ENCODE measurements around the gene RCC1.
"Not testable (repeated sequence)": the region's sequence is repeated elsewhere in the genome, so short reads cannot be mapped to it uniquely, and the experiment has no call there.

The RCC1 gene

DNA sequence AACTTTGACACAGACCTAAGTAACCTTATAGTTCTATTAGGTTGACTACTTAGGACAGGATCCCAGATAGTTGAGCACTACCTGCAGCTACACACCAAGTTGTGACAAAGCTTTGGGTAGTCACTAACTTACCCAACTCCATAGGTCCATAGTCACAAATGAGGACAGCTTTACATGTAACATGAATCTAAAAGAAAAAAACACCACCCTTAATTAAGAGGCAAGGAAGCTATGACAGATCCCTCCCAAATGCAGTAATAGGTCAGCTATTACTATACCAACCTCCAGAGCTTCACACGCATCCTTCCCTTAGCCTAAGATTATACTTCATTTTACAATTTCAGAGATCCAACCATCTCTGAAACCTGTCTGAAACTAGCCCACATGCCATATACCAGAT, 73.6 kb downstream of the RCC1 start:
- H3K4me3 ChIP-seq (ENCODE audit: low read depth, low read length) = no peak overlapping the region
- no peak for TF ChIP-seq CTCF (IDR thresholded peaks at IDR 0.05; ENCODE audit: control insufficient read depth, extremely low read depth, insufficient read depth)
- no peak for DNase-seq (ENCODE audit: low read depth)

- TF ChIP-seq CTCF (IDR thresholded peaks at IDR 0.05; ENCODE audit: control insufficient read depth, extremely low read depth, insufficient read depth) = peak; percentile 50
- DNase-seq (ENCODE audit: low read depth) = peak; percentile 28
- H3K4me3 ChIP-seq (ENCODE audit: low read depth, low read length) = peak overlapping the region; percentile 94
Measured at GRCh38 chr1:28580722-28581530, 75.1 kb downstream of the RCC1 start.

- peak overlapping the region; percentile 94 for H3K4me3 ChIP-seq (ENCODE audit: low read depth, low read length)
- peak; percentile 86 for DNase-seq (ENCODE audit: low read depth)
- TF ChIP-seq CTCF (IDR thresholded peaks at IDR 0.05; ENCODE audit: control insufficient read depth, extremely low read depth, insufficient read depth) = no peak
Measured at GRCh38 chr1:28581531-28582247, 75.8 kb downstream of the RCC1 start.

DNA sequence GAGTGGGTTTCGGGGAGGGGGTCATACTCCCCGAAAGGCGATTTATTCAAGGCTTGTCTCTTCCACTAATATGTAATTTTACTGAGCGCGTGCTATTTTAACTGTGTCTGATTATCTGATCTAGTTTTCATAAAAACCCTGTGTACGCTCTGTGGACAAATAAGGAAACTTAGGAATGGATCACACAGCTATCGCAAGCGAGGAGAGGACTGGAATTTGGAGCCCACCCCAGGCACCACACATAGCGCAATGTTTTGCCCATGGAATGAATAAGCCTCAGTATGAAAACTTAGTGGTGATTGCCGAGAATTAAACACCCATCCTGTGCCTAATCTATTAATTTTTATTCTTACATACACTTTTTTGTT, 76.4 kb downstream of the RCC1 start:
- no peak for DNase-seq (ENCODE audit: low read depth)
- no peak for TF ChIP-seq CTCF (IDR thresholded peaks at IDR 0.05; ENCODE audit: control insufficient read depth, extremely low read depth, insufficient read depth)
- H3K4me3 ChIP-seq (ENCODE audit: low read depth, low read length) = peak overlapping the region; percentile 94

GRCh38 chr1:28586585-28587391, 80.9 kb downstream of the RCC1 start:
- DNase-seq (ENCODE audit: low read depth); H3K4me3 ChIP-seq (ENCODE audit: low read depth, low read length): not testable (repeated sequence)
